HepG2 (cell line): ENCODE data around the gene SRGAP3.

Experiments used
- CTCF ChIP-seq: sonication (generic); formaldehyde crosslinking; IDR thresholded peaks from 2 replicates; pipeline ENCODE4 v1.5.0; 2020; ENCODE audit warnings: mild to moderate bottlenecking, missing genetic modification reagents, moderate library complexity
- FUBP1 ChIP-seq: sonication (generic); formaldehyde crosslinking; IDR thresholded peaks from 2 replicates; pipeline ENCODE4 v1.5.1; 2020; ENCODE audit warnings: missing genetic modification reagents, mild to moderate bottlenecking, borderline replicate concordance
- JUND ChIP-seq: sonication (generic); formaldehyde crosslinking; IDR thresholded peaks from 2 replicates; pipeline ENCODE4 v1.8.0; 2022; ENCODE audit warnings: mild to moderate bottlenecking, missing genetic modification reagents
- MAZ ChIP-seq, 2 experiments: sonication (generic) in 1 of 2; formaldehyde crosslinking in 1 of 2; IDR thresholded peaks; 2 replicates each; pipeline versions ENCODE4 v1.5.0 to v1.6.1; 2012 to 2020; ENCODE audit warnings: low read depth in 2 of 2, mild to moderate bottlenecking in 2 of 2, borderline replicate concordance in 1 of 2, improper control_type of control experiment in 1 of 2, low read length in 1 of 2, missing genetic modification reagents in 1 of 2, moderate library complexity in 1 of 2
- POLR2A ChIP-seq, 2 experiments: IDR thresholded peaks; 2 replicates each; pipeline ENCODE4 v1.6.1; 2011; ENCODE audit warnings: low read depth in 2 of 2, low read length in 2 of 2, mild to moderate bottlenecking in 1 of 2, moderate library complexity in 1 of 2; ENCODE audit not compliant: insufficient read depth in 1 of 2
- REXO4 ChIP-seq: sonication (generic); formaldehyde crosslinking; IDR thresholded peaks from 2 replicates; pipeline ENCODE4 v1.8.0; 2022; ENCODE audit warnings: missing genetic modification reagents, mild to moderate bottlenecking, borderline replicate concordance
- ZNF10 ChIP-seq: sonication (generic); formaldehyde crosslinking; IDR thresholded peaks from 2 replicates; pipeline ENCODE4 v1.4.0; 2020; ENCODE audit warnings: mild to moderate bottlenecking, low read depth, missing genetic modification reagents, borderline replicate concordance
- ZNF576 ChIP-seq: sonication (generic); formaldehyde crosslinking; IDR thresholded peaks from 2 replicates; pipeline ENCODE4 v1.4.0; 2020; ENCODE audit warnings: mild to moderate bottlenecking, missing genetic modification reagents
- ZNF598 ChIP-seq: sonication (generic); formaldehyde crosslinking; IDR thresholded peaks from 2 replicates; pipeline ENCODE4 v1.5.1; 2020; ENCODE audit warnings: mild to moderate bottlenecking, missing genetic modification reagents, borderline replicate concordance

- TF ChIP-seq POLR2A (IDR thresholded peaks at IDR 0.05; ENCODE audit: insufficient read depth in 1 of 2, low read depth in 2 of 2, low read length in 2 of 2) = no peak
- no peak for TF ChIP-seq JUND (CRISPR knock-in tag)
- no peak for TF ChIP-seq ZNF10 (CRISPR knock-in tag)
- TF ChIP-seq MAZ (IDR thresholded peaks at IDR 0.05; ENCODE audit: borderline replicate concordance, low read depth, low read length) = no peak
- no peak for TF ChIP-seq MAZ (CRISPR knock-in tag; IDR thresholded peaks at IDR 0.05; ENCODE audit: low read depth)
- no peak for TF ChIP-seq FUBP1 (CRISPR knock-in tag)
- no peak for TF ChIP-seq ZNF598 (CRISPR knock-in tag)
- no peak for TF ChIP-seq REXO4 (CRISPR knock-in tag)
- no peak for TF ChIP-seq CTCF
- no peak for TF ChIP-seq ZNF576
Measured at GRCh38 chr3:9143184-9143583, 106.3 kb downstream of the SRGAP3 start.
